Islet precursor cell (in vitro differentiated cells): Measurements from ENCODE around the gene METTL9.
A peak's percentile ranks its signal among the peaks of the same experiment; 100 is the strongest.
"Not testable (repeated sequence)": the region's sequence is repeated elsewhere in the genome, so short reads cannot be mapped to it uniquely, and the experiment has no call there.

ENCODE experiments used
- DNase-seq: peaks from one replicate; pipeline ENCODE4 v3.0.0-alpha.2; 2018

The METTL9 gene

DNA sequence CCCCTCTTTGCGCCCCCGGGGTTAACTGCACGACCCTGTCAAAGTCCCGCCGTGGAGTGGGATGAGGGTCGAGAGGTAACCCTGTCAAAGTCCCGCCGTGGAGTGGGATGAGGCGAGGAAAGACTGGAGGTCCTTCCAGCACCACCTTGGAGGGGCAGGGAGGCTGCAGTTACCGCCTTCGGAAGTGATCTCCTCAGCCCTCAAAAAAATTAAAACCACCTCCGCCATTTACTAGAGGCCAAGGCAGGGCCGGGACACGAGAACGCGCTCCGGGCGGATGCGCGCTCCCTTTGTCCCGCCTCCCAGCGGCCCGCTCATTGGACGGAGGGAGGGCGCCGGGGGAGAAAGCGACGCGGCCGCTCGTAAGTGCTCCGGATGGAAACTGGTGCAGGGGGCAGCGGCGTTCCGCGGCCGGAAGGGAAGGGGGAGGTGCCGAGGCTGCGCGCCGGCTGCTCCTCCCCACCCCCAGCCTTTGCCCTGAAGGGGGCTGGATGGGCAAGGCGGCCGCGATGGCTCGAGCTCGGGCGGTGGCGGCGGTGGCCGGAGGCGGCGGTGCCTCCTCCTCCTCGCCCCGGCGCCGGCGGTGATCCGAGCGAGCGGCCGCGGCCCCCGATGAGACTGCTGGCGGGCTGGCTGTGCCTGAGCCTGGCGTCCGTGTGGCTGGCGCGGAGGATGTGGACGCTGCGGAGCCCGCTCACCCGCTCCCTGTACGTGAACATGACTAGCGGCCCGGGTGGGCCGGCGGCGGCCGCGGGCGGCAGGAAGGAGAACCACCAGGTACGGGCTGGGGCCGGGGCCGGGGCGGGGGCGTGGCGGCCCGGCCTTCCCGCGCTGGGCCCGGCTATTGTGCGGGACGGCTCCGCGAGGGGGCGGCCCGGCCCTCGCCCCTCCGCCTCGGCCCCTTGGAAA lies at the start of gene METTL9:
Gene METTL9 (plus strand): TSS at position 456 of the 909 bp plus-strand sequence. CDS start 157 bp downstream, at position 613.
- DNase-seq: peak; percentile 98

DNA sequence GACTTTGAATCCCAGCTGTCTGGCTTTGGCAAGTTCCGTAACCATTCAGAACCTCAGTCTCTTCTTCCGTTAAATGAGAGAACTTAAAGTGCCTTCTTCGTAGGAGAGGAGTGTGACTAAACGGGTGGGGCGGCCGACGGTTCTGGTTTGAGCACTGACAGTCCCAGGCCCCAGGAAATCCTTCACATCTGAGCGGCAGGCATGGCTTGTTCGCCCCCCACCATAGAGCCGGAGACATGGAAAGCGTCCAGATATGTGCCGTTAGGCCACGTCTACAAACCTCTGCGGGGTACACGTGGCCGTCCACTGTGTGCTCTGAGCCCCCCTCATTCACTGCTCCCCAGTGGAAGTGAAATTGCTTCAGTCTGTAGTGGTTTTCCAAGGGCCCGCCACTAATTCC lies 49.4 kb upstream of the METTL9 start:
- not testable (repeated sequence) for DNase-seq

DNA sequence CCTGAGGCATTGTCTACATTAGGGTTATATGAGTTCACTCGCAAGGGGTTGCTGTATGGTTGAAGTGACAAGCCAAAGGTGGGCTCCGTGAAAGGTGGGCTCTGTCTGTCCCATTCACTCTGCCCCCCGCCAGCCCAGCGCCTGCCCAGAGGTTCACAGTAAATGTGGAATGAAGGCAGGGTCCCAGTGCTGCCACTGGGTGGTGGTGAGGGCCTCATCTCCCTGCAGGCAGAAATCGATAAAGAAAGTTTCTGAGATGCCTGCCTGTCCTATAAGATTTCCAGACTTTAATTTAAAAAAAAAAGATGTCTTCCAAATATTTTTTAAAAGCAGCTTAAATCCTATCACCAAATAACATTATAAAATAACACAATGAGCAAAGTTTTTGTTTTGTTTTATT lies 48.9 kb upstream of the METTL9 start:
- not testable (repeated sequence) for DNase-seq

DNA sequence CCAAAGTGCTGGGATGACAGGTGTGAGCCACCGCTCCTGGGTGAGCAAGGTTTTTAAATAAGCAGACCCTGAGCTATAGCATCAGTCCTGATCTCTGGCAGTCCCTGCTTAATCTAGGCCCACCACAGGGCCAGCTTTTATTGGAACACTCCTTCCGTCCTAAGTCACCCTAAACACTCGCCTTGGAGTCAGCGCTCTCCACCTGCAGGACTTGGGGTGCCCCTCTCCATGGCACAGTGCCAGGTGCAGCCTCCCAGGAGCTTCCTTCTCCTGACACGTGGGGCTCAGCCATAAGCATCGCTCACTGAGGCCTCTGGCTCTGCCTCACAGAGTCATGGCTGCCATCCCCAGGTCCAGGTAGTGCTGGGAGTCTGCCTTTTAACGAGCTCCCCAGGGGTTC lies 48.3 kb upstream of the METTL9 start:
- DNase-seq: not testable (repeated sequence)

DNA sequence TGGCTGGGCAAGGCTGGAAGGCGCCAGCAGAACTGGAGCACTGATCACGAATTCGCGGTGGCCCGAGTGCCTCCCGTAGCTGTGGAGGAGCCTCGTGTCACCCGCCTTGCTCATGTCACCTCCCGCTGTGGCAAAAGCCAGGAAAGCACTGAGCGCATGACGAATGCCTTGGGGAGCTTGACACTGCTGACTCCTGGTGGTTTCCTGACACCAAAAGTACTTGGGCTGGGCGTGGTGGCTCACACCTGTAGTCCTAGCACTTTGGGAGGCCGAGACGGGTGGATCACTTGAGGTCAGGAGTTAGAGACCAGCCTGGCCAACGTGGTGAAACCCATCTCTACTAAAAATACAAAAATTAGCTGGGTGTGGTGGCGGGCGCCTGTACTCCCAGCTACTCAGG lies 47.8 kb upstream of the METTL9 start:
- not testable (repeated sequence) for DNase-seq

DNA sequence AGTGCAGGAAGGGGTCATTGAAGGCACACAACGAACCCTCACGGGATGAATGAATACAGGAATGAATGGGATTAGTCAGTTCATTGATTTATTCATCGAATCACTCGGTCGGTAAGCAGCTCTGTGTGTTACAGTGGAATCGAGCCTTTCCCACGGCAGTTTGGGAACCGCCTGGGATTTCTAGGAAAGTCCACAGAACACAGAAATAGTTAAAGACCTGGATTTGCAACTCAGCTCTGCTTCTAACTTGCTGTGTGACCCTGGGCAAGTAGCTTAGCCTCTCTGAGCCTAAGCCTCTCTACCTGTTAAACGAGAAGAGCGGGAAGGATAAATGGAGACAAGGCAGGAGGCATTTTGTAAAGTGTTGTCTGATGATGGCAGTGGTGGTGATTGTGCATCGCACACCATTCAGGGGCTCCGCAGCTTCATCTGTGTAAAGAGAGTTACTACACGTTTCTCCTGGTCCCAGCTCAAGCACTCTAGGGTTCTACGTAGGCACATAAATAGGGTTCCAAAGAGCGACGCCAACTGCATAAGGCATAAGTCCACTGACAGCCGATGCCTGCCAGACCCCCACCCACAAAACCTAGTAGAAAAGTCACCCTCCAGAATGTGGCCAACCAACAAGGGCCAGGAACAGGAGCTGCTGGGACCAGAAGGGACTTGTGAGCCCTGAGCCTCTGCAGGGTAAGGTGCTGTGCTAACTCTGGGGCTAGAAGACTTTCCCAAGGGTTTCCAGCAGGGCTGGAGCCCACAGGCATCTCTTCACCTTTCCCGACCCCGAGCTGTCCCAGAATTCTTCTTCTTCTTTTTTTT lies 45.7 kb upstream of the METTL9 start:
- not testable (repeated sequence) for DNase-seq

DNA sequence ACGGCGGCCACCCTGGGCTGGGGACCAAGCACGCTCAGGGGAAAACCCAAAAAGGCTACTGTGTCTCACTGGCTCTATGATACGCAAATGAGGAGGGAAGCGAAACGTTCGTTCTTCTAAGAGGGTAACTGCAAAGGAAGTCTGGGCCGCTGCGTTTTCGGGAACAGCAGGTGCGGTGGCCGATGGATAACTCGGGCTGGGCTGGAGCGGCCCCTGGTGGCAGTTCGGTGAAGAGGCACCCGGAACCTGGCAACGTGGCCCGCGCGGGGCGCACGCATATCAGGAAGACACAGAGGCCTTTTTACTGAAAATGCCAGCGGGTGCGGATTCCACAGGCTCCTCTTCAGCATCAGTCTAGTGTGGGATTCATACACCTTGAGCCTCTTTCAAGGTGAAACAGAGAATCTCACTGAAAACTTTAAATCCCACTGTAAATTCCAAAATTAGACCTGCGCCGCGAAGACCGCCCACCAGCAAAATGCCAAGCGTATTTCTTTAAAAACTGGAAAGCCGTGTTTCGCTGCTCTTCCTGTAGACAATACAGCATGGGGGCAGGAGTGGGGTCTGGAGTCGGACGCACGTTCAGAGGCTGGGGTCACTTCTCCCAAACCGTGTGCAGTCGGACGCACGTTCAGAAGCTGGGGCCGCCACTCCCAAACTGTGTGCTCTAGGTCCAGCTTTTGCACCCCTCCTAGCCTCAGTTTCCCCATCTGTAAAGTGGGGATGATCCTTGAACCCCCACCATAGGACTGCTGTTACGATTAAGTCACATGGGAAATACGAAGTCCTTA lies 44.4 kb upstream of the METTL9 start:
- DNase-seq: peak; percentile 93

DNA sequence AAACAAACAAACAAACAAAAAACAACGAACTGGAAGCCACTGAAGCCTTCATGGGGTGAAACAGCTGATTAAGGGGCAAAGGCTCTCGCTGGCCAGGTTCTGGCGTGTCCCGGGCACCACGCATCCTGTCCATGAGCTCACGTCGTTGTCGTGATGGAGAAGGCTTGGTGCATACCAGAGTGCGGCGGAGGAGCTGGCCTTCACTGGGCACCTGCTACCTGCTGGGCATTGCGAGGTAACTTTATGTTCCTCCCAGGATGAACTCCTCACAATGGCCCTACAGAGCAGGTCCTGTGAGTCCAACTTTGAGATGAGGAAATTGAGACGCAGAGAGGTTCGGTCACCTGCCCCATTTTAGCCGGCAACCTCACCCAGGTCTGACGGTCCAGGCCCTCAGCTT lies 43.8 kb upstream of the METTL9 start:
- not testable (repeated sequence) for DNase-seq

DNA sequence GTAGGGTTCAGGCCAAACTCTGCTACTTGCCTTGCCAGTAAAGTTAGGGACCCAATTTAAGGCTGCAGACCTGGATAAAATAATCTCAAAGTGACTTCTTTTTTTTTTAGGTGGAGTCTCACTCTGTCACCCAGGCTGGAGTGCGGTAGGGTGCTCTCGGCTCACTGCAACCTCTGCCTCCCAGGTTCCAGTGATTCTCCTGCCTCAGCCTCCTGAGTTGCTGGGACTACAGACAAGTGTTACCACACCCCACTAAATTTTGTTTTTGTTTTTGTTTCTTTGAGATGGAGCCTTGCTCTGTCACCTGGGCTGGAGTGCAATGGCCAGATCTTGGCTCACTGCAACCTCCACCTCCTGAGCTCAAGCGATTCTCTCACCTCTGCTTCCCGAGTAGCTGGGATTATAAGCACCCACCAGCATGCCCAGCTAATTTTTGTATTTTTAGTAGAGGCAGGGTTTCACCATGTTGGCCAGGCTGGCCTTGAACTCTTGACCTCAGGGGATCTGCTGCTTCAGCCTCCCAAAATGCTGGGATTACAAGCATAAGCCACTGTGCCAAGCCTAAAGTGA lies 43.3 kb upstream of the METTL9 start:
- DNase-seq: not testable (repeated sequence)

DNA sequence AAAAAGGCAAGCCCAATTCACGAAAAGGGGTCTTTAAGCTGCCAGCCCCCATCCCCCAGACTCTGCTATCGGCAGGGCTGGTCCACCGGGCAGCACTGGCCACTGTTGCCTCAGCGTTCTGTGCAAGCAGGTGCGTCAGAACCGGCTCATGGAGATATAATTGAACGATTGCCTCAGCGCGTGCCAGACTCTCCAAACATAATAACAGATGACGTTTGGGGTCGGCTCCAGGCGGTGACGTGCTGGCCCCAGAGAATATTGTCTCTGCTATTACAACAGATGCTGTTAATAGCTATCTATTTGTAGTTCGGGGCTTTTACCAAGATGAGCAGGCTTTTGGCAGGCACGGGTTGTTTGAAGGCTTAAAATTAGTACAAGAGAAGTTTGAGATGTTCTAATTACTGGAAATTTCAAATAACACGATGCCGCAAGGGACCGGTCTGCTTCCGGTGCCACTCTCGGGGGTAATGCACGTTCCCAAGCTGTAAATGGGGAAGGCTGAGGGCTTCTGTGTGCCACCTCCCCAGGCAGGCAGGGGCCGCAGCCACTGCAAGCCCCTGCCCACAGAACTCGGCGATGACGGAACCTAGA lies 42.6 kb upstream of the METTL9 start:
- not testable (repeated sequence) for DNase-seq

DNA sequence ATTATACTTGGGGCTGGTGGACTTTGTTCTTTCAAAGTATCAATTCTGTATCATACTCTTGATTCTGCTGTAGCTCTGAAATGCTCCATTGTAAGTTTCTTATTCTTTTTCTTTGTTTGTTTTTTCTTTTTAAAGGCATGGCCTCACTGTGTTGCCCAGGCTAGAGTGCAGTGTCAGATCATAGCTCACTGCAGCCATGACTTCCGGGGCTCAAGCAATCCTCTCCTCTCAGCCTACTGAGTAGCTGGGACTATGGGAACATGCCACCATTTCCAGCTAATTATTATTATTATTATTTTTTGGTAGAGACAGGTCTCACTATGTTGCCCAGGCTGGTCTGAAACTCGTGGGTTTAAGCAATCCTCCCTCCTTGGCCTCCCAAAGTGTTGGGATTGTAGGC lies 38.9 kb upstream of the METTL9 start:
- no peak for DNase-seq

DNA sequence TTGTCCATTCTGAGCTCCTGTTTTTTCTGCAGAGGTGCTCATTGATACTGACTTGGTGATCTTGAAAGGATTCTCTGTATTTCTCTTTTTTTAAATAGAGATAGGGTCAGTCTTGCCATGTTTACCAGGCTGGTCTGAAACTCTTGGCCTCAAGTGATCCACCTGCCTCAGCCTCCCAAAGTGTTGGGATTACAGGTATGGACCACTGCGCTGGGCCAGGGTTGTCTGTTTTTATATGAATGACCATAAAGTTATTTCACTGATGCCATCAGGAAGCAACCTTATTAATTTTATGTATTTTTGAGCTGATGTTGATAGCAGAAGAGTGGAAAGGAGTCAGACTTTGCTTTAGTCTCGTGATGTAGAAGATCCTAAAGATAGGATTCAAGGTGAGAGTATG lies 35.7 kb upstream of the METTL9 start:
- no peak for DNase-seq

DNA sequence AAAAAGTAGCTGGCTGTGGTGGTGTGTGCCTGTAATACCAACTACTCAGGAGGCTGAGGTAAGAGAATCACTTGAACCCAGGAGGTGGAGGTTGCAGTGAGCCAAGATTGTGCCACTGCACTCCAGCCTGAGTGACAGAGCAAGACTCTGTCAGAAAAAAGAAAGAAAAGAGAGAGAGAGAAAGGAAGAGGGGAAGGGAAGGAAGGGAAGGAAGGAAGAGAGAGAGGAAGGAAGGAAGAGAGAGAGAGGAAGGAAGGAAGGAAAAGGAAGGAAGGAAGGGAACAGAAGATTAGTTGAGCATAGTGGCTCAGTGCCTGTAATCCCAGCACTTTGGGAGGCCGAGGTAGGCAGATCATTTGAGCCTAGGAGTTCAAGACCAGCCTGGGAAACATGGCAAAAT lies 35.0 kb upstream of the METTL9 start:
- DNase-seq: not testable (repeated sequence)

DNA sequence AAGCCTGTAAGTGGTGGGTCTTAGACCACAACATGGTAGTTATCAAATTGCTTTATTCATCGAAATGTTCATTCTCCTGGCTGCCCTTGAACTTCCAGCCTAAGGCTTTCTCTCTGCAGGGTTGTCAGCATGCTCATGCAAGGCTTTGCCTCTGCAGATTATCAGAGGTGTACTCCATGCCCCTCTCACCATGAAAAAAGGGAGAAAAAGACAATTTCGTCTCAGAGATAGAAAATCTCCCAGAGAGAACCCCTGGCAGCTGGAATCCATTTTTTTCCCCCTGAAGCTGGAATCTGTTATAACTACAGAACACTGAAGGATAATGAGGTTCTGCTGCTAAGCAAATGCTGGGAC lies 33.9 kb upstream of the METTL9 start:
- DNase-seq: no peak

DNA sequence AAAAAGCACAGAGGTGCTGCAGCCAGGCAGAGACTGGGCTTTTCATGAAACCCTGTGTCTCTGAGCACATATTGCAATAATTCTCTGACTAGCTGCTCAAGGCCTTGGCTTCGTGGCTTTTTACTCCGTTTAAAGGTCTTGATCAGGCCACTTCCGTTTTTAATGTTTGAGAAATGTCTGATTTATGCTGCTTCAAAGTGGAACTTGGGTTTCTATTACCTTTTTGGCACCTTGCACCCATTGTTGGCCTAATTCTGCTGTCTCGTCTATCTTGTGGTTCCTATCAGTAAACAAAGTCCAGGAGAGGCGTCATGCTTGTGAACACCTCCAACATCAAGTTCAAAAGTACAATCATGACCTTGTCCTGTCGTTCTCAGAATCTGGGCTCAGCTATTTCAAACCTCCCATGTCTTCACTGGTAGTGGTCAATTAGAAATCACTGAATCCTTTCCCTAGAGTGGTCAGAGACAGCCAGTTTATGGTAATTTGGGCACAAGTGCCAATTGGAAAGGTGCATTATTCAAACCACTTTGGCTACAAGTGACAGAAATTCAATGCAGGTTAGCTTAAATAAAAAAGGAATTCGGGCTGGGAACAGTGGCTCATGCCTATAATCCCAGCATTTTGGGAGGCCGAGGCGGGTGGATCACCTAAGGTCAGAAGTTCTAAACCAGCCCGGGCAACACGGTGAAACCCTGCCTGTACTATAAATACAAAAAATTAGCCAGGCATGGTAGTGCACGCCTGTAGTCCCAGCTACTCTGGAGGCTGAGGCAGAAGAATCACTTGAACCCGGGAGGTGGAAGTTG lies 33.3 kb upstream of the METTL9 start:
- DNase-seq: no peak

DNA sequence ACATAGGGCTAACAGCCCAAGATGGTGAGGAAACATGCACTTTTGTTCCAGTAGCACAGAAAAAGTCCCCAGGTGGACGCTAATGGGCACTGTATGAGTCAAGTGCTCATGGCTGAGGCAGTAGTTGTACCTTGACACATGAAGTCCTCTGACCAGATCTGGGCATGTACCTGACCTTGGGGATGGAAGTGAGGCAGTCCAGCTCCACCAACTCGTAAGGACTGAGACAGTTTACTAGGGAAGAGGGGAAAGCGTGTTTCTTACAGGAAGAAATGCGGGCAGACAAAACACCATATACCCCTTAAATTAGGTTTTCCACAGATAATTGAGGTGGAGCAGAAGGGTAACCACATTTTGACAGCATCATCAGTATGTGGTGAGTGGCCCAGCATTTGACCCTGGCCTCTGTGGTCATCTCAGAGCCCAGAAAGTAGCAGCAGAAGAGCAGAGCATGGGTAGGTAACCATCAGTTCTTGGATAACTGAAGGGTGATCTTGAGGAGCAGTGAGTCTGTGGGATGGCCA lies 32.4 kb upstream of the METTL9 start:
- DNase-seq: no peak

DNA sequence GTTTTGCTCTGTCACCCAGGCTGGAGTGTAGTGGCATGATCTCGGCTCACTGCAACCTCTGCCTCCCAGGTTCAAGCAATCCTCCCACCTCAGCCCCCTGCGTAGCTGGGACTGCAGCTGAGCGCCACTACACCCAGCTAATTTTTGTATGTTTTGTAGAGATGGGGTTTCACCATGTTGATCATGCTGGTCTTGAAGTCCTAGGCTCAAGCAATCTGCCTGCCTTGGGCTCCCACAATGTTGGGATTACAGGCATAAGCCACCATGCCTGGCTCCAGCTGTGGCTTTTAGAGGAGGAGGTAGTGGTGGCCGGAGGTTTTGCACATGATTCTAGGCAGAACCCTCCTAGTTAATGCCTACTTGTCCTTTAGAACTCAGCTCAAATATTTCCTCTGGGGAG lies 31.9 kb upstream of the METTL9 start:
- DNase-seq: not testable (repeated sequence)

DNA sequence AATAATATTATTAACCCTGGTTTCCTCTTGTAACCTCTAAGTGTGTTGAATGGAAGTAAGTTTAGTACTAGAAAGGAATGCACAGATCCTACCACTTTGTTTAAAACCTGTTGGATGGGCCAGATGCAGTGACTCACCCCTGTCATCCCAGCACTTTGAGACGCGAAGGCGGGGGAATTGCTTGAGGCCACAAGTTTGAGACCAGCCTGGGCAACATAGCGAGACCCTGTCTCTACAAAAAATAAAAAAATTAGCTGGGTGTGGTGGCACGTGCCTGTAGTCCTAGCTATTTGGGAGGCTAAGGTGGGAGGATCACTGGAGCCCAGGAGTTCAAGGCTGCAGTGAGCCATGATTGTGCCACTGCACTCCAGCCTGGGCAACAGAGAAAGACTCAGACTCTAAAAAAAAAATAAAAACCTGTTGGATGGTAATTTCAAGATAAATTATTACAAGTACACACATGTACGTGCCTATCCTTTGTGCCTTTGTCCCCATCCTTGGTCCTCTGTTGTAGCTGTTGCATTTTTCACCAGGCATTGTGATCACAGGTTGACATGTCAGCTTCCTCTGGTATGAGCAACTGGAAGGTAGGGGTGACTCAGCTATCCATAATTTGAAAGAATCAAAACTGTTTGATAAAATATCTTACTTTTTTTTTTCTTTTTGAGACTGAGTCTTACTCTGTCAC lies 30.7 kb upstream of the METTL9 start:
- DNase-seq: peak; percentile 78

DNA sequence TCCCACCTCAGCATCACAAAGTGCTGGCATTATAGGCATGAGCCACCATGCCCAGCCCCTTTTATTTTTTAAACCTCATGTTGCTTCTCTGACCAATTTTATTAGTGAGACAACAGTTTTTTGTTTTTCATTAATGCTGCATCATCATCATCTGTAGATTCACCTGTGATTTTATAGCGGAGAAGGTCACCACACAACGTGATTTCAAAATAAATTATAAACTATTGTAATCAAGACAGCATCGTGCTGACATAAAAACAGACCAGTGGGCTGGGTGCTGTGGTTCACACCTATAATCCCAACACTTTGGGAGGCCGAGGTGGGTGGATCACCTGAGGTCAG lies 28.7 kb upstream of the METTL9 start:
- no peak for DNase-seq

DNA sequence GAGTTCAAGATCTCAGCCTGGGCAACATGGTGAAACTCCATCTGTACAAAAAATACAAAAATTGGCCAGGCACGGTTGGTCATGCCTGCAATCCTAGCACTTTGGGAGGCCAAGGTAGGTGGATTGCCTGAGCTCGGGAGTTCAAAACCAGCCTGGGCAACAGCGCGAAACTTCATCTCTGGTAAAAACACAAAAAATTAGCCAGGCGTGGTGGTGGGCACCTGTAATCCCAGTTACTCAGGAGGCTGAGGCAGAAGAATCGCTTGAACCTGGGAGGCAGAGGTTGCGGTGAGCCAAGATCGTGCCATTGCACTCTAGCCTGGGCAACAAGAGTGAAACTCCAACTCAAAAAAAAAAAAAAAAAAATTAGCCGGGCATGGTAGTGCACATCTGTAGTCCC lies 25.9 kb upstream of the METTL9 start:
- DNase-seq: not testable (repeated sequence)

DNA sequence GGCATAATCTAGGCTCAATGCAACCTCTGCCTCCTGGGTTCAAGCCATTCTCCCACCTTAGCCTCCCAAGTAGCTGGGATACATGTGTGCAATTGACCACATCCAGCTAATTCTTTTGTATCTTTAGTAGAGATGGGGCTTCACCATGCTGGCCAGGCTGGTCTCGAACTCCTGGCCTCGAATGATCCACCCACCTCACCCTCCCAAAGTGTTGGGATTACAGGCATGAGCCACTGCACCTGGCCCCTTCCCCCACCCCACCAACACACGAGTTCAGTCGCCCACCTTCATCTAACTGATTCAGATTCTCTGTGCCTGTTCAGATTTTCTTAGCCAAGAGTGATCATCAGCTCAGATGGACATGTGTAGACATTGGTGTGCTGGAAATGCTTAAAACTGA lies 25.0 kb upstream of the METTL9 start:
- DNase-seq: no peak
